Stimulated activated CD8-positive, alpha-beta memory T cell treated with anti-CD3 and anti-CD28 coated beads, Interleukin-12 subunit alpha, Interleukin-12 subunit beta, amount 100 ng/mL, for 24 hours (primary cell): ENCODE results near the gene GALNT18.

ENCODE experiments used
- DNase-seq: peaks from one replicate; pipeline ENCODE4 v3.0.0-alpha.2; 2020; ENCODE audit errors: extremely low read depth

The GALNT18 gene

DNA sequence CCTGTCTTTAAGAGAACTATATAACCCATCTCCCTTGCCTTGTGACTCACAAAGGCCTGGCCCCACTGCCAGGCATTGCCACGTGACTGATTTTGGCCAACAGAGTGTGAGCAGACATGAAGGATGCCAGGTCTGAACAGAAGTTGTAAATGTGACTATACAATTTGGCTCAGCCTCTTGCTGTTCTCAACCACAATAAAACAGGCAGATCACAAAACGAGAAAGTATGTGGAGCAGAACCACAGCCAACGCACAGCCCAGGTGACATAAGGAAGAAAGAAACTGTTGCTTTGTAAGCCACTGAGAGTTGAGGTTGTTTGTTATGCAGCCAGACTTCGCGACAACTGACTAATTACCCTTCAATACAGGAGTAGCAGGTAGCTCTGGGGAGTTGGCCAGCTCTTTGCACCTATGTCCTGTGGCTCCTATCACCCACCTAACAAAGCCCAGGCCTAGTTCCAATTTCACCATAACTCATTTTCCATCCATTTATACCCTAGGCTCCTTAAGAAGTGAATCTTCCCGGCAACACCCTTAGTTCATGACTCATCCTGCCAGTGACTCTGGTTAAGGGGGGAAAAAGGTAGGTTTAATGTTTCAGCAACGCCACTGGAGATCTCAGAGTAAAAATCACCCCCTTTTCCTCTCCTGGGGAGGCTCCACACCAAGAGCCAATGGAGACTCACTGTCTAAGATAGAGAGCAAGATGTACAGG lies 53.7 kb downstream of the GALNT18 start:
- no peak for DNase-seq

- DNase-seq = no peak
Observed at GRCh38 chr11:11565636-11566035, 56.2 kb downstream of the GALNT18 start.

DNA sequence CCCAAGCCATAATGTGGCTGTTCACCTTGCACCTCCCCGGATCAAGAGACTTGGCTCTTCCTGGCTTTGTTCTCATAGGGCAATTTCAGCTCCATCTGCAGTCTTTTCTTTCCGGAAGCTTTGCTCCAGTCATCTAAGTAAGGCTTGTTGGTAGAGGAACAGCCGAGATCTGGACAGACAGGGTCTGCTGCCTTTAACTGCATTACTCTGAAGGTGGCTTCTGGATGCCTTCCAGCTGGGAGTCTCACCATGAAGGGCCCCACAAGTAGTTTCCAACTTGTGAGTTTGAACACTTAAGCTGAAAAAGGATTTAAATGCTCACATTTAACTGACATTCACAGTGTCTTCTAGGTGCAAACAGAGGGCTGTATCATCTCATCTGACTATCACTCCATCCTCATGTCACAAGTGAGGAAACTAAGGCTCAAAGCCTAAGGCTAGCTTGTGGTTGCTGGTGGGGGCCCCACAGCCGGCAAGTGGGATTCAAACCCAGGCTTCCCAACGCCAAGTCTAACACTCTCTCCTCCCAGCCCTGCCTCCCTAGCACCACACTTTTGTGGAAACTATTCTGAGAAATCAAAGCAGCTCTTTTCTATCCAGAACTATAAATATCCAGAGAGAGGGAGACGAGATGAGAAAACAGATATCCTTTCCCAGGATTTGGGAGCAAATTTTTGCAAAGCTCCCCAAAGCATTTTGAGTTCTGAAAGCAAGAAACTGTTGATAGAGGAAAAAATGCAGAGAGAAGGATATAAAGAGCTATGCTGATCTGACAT lies 58.4 kb downstream of the GALNT18 start:
- no peak for DNase-seq

- no peak for DNase-seq
Observed at GRCh38 chr11:11561991-11562390, 59.8 kb downstream of the GALNT18 start.

DNA sequence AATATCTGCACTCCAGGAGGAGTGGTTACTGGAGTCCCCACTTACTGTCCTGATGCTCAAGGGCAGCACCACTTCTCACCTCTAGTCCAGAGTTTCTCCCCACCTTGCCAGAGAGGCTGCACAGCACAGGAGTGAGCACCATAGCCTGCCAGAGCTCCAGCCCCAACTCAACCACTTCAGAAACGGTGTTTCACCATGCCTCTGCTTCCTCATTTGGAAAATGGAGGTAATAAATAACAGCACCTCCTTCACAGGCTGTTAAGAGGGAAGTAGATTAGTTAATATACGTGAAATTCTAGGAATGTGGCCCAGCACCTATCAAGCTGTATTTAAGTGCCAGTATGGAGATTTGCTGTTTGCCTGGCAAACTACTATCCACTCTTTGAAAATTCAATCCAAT lies 63.0 kb downstream of the GALNT18 start:
- DNase-seq = no peak

GRCh38 chr11:11558396-11558795 lies 63.4 kb downstream of the GALNT18 start:
- no peak for DNase-seq

DNA sequence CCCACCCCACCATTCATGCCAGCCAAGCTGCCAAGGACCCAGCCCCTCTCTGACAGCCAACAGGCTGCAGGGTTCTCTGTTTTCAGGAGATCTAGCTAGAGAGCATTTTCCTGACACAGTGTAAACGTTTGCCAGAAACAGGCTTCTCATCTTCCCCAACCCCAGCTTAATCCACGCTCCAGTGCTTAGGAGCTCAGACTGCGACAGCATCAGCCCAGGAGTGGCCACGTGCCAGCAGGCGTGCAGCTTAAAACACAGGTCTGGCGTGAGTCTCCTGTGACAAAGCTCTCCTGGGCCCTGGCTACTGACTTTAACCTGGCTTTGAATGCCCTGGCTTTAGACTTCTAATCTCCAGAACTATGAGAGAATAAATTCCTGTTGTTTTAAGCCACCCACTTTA lies 66.6 kb downstream of the GALNT18 start:
- DNase-seq = no peak

GRCh38 chr11:11553573-11553972 lies 68.2 kb downstream of the GALNT18 start:
- DNase-seq = no peak

- DNase-seq = no peak
Observed at GRCh38 chr11:11552529-11553087, 69.2 kb downstream of the GALNT18 start.

GRCh38 chr11:11550534-11550933 lies 71.3 kb downstream of the GALNT18 start:
- DNase-seq = no peak

GRCh38 chr11:11545285-11546275 lies 76.2 kb downstream of the GALNT18 start:
- DNase-seq = no peak

- DNase-seq = no peak
Observed at GRCh38 chr11:11543656-11544055, 78.1 kb downstream of the GALNT18 start.

GRCh38 chr11:11540157-11540556 lies 81.6 kb downstream of the GALNT18 start:
- DNase-seq = no peak

- no peak for DNase-seq
Observed at GRCh38 chr11:11538277-11538960, 83.4 kb downstream of the GALNT18 start.

DNA sequence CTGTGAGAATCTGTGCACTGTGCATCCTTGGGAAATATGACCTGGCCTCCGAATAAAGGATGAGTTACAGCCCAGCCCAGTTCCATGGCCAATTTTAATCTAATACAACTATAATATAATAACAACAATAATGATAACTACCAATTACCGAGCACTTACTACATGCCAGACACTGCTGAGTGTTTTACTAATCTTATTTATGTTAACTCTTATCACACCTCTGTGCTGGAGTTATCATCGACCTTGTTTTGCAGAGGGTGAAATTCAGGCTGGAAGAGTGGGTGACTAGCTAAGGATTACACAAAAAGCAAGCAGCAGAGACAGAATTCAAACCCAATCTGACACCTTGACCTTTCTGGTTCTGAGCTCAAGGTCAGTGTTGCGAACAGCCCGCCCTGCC lies 83.9 kb downstream of the GALNT18 start:
- DNase-seq = no peak

GRCh38 chr11:11537372-11537771 lies 84.4 kb downstream of the GALNT18 start:
- no peak for DNase-seq

GRCh38 chr11:11536650-11537049 lies 85.2 kb downstream of the GALNT18 start:
- no peak for DNase-seq

DNA sequence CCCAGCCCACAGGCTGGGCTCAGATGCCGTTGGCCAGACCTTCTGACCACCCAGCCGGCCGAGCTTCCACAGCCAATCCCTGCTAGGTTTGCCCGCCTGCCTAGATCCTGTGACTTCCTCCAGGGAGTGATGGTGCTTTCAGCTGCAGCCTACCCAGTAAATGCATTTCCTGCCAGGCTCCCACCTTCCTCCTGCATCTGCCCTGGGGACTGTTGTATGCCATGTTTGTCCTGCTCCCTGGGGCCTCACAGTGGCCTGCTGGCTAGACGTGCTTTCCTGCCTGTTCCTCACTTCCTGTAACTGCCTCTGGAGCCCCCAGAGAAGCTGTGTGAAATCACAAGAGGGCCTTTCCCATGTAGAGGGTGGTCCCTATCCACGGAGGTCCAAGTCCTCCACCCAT lies 86.2 kb downstream of the GALNT18 start:
- no peak for DNase-seq

DNA sequence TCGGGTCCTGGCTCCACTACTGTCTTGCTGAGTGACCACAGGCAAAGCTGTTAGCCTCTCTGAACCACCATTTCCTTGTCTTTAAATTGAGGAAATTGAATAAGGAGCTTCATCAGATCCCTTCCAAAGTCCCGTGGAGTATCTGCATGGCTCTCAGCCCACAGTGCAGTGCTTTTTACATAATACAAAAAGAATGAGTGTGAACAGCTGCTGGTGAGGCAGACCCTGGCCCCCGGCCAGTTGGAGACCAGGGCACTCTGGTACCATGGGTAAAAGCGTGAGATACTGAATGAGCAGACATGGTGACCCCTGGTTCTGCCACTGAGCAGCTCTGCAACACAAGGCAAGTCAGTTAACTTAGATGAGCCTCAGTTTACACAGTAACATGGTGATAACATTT lies 86.8 kb downstream of the GALNT18 start:
- no peak for DNase-seq

DNA sequence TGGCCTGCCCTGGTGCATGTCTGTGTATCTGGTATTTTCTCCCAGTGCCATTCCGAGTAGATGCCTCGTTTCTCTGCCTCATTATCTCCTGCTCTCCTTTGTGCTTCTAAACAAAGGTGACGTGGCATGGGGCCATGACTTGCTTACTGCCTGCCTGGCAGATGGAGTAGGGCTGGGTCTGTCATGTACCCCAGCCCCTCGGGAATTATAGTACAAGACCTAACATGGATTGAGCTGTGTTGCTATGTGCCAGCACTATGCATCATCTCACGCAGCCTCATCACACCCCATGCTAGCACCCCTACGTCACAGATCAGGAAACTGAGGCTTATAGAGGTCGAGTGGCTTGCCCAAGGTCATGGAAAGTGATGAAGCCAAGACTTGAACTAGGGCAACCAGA lies 88.1 kb downstream of the GALNT18 start:
- no peak for DNase-seq

- no peak for DNase-seq
Observed at GRCh38 chr11:11533057-11533456, 88.7 kb downstream of the GALNT18 start.
